HG02885 (cell line): ENCODE measurements around the gene OPN1MW3.
"Not testable (repeated sequence)": the region's sequence is repeated elsewhere in the genome, so short reads cannot be mapped to it uniquely, and the experiment has no call there.

Experiments used
- ATAC-seq: cut with Tn5 transposase; IDR thresholded peaks from one replicate; pipeline ENCODE4 v1.9.1; 2021; ENCODE audit warnings: mild to moderate bottlenecking; ENCODE audit not compliant: unreplicated experiment, poor library complexity

The OPN1MW3 gene

DNA sequence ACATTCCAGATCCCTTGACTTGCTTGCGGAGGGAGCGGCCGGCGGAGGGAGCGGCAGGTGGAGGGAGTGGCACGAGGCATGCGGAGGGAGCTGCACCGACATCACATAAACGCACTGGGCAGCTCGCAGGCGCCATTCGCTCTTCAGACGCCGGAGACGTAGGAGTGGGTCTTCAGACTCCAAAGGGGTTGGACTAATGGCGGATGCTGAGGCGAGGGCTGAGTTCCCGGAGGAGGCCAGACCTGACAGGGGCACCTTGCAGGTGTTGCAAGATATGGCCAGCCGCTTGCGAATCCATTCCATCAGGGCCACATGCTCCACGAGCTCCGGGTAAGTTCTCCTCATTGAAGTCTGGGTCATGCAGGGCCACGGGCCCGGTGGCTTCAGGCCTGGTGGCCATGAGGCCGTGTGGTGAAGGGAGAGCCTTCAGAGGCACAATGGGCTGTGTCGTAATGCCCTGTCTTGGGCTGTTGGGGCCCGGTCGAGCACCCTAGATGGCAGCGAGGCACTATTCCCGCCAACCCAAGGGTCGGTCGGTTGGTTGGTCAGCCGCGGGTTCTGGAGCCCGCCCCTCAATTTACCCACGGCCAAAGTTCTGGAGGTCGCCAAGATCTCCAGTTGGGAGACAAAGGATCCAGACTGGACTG, 38.4 kb downstream of the OPN1MW3 start, which contains the start of gene TKTL1:
TKTL1 (plus strand) TSS at position 132 of the 647 bp plus-strand sequence; CDS start at position 197, 65 bp downstream.
- no peak for ATAC-seq

- ATAC-seq = no peak
These were observed 39.3 kb downstream of the OPN1MW3 start for GRCh38 chrX:154296731-154297130.

DNA sequence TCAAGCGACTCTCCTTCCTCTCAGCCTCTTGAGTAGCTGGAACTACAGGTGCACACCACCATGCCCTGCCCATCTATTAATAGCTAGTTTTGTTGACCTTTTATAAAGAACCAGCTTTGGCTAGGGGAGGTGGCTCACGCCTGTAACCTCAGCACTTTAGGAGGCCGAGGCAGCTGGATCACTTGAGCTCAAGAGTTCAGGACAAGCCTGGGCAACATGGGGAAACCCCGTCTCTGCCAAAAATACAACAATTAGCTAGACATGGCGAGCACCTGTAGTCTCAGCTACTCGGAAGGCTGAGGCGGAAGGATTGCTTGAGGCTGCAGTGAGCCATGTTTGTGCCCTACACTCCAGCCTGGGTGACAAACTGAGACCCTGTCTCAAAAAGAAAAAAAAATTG, 40.9 kb downstream of the OPN1MW3 start:
- ATAC-seq = no peak

DNA sequence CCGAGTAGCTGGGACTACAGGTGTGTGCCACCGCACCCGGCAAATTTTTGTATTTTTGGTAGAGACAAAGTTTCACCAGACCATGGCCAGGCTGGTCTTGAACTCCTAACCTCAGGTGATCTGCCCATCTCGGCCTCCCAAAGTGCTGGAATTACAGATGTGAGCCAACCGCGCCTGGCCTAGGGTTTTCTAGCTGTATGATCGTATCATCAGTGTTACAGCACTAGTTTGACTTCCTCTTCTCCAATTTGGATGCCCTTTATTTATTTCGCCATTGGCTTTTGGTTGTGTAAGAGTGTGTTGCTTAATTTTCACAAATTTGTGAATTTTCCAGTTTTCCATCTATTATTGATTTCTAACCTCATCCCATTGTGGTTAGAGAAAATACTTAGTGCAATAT, 43.4 kb downstream of the OPN1MW3 start:
- ATAC-seq = no peak

DNA sequence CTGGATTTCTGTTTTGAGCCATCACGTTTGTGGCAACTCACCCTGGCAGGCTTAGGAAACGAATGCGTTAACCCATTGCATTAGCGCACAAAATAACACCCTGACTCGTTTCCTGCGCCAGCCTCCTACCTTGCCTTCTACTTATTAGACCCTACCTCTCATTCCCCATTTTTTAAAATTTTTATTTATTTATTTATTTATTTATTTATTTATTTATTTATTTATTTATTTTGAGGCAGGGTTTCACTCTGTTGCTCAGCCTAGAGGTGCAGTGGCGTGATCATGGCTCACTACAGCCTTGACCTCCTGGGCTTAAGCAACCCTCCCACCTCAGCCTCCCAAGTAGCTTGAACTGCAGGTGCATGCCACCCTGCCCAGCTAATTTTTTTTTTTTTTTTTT, 45.6 kb downstream of the OPN1MW3 start:
- ATAC-seq = not testable (repeated sequence)

- ATAC-seq = no peak
These were observed 46.1 kb downstream of the OPN1MW3 start for GRCh38 chrX:154303476-154303875.

GRCh38 chrX:154304846-154305245, 47.5 kb downstream of the OPN1MW3 start:
- ATAC-seq = no peak

GRCh38 chrX:154305541-154306205, 48.3 kb downstream of the OPN1MW3 start:
- no peak for ATAC-seq

- no peak for ATAC-seq
These were observed 49.8 kb downstream of the OPN1MW3 start for GRCh38 chrX:154307202-154307601.

DNA sequence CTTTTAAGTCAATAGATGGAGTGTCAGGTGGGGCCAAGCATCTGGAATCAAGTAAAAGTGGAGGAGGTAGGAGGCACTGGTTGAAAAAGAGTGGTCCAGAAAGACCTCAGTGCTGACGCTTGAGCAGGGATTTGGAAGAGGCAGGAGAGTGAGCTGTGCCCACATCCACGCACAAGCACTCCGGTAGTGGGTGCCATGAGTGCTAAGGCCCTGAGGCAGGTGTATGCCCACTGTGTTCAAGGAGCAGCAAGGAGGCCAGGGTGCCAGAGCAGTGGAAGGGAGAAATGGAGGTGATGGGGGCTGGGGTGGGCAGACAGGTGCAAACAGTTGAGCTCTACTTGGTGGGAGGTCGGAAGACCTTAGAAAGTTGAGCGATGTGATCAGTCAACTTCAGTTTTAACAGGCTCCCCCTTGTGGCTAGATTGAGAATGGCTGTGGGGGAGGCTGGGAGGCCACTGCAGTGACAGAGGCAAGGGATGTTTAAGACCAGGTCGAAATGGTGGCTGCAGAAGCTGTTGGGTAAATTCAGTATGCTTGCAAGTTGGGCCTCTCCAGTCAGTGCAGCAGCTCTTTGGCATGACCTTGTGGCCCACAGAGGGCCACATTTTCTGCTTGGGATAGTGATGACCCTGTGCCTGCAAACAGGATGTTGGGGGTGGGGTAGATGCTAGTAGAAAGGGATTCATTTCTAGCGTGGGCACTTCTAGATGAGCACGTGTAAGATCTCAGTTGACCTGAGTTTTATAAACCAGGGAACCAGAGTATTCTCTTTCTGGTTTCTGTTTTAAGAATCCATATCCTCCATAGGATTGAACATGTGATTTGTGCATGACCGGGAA, 50.9 kb downstream of the OPN1MW3 start:
- no peak for ATAC-seq

GRCh38 chrX:154309041-154309775, 51.8 kb downstream of the OPN1MW3 start:
- ATAC-seq = no peak

- no peak for ATAC-seq
These were observed 53.5 kb downstream of the OPN1MW3 start for GRCh38 chrX:154310616-154311536.

DNA sequence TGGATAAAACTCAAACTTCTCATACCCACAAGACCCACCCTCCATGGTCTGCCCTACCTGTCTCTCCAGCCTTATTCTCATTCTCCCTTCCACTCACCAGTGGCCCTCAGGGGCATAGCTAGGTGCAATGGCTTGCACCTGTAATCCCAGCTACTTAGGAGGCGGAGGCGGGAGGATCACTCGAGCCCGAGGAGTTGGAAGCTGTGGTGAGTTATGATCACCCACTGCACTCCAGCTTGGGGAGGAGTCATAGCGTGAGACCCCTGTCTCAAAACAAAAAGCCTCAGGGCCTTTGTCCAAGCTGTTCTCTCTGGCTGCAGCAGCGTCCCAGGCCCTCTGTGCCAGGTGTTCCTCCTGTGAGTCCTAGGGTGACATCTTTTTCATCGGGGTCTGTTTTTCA, 54.7 kb downstream of the OPN1MW3 start:
- no peak for ATAC-seq

DNA sequence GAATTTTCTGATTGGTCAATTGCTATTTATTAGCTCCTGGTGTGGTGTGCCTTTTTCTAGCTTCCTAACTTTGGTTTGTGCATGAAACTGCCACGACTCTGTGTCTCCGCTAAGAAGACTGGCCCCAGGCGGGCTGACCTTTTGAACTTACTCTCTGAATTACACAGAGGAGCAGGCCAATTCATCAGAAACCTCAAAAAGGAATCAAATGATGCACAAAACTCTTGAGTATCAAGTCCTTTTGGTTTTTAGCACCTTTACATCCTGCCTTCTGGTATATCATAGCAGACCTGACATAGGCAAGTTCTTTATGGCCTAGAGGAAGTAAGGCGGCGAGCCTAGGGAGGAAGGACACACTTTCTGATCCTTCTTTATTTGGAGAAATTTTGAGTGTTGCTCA, 55.8 kb downstream of the OPN1MW3 start:
- no peak for ATAC-seq

- ATAC-seq = no peak
These were observed 58.0 kb downstream of the OPN1MW3 start for GRCh38 chrX:154315416-154315815.

- no peak for ATAC-seq
These were observed 60.1 kb downstream of the OPN1MW3 start for GRCh38 chrX:154317391-154317995.

- no peak for ATAC-seq
These were observed 63.0 kb downstream of the OPN1MW3 start for GRCh38 chrX:154320406-154320805.
